Neural cell (in vitro differentiated cells): ENCODE results near the gene MED13. TPM values are rescaled to one million over a fixed set of nuclear protein-coding genes. Genes with fewer than 3 reads are reported as not detected.

Experiments
- H2AFZ ChIP-seq: fragments of 200-600, 300-800 bp; sonication (generic), shearing (Covaris generic); 2 replicates; pipeline ENCODE4 v1.6.0; 2014; ENCODE audit warnings: low read depth, mild to moderate bottlenecking, antibody characterized with exemption, low read length, moderate library complexity
- H3F3A ChIP-seq: fragments of 200-600 bp; shearing (Covaris generic); 2 replicates; pipeline ENCODE4 v1.6.1; 2016; ENCODE audit warnings: mild to moderate bottlenecking, moderate library complexity, mixed read lengths, antibody characterized with exemption, low read length; ENCODE audit not compliant: insufficient read depth, poor library complexity, severe bottlenecking
- H3K27ac ChIP-seq: fragments of 200-600, 300-800 bp; sonication (generic), shearing (Covaris generic); 2 replicates; pipeline ENCODE4 v1.5.1; 2014; ENCODE audit warnings: mild to moderate bottlenecking, low read length, moderate library complexity
- H3K27me3 ChIP-seq: fragments of 300-800, 200-600 bp; sonication (generic), shearing (Covaris generic); 2 replicates; pipeline ENCODE4 v1.6.0; 2014; ENCODE audit warnings: mild to moderate bottlenecking, low read depth, low read length, moderate library complexity; ENCODE audit not compliant: insufficient read depth
- H3K36me3 ChIP-seq: fragments of 300-800, 200-600 bp; sonication (generic), shearing (Covaris generic); 2 replicates; pipeline ENCODE4 v1.5.1; 2014; ENCODE audit warnings: mild to moderate bottlenecking, antibody characterized with exemption, low read length, moderate library complexity; ENCODE audit not compliant: insufficient read depth
- H3K4me2 ChIP-seq: fragments of 300-800, 200-600 bp; sonication (generic), shearing (Covaris generic); 2 replicates; pipeline ENCODE4 v1.6.0; 2014; ENCODE audit warnings: mild to moderate bottlenecking, low read length
- H3K4me3 ChIP-seq: fragments of 300-800, 200-600 bp; sonication (generic), shearing (Covaris generic); 2 replicates; pipeline ENCODE4 v1.5.1; 2014; ENCODE audit warnings: mild to moderate bottlenecking, low read length, moderate library complexity
- H3K79me2 ChIP-seq: fragments of 200-600 bp; shearing (Covaris generic); replicated peaks from 2 replicates; pipeline ENCODE4 v1.6.0; 2014; ENCODE audit warnings: mild to moderate bottlenecking, low read length, moderate library complexity; ENCODE audit not compliant: insufficient read depth
- H3K9ac ChIP-seq: fragments of 300-800, 200-600 bp; sonication (generic), shearing (Covaris generic); 2 replicates; pipeline ENCODE4 v1.6.1; 2016; ENCODE audit warnings: mild to moderate bottlenecking, low read length, mixed read lengths
- H3K9me2 ChIP-seq: fragments of 200-600 bp; shearing (Covaris generic); 2 replicates; pipeline ENCODE4 v1.6.1; 2016; ENCODE audit warnings: mild to moderate bottlenecking, low read length, mixed read lengths; ENCODE audit not compliant: insufficient read depth
- H3K9me3 ChIP-seq: fragments of 200-600, 300-800 bp; sonication (generic), shearing (Covaris generic); 2 replicates; pipeline ENCODE4 v1.6.1; 2016; ENCODE audit warnings: mild to moderate bottlenecking, mixed run types, low read length, moderate library complexity, mixed read lengths
- H4K20me1 ChIP-seq: fragments of 200-600 bp; shearing (Covaris generic); 2 replicates; pipeline ENCODE4 v1.6.1; 2016; ENCODE audit warnings: mild to moderate bottlenecking, mixed run types; ENCODE audit not compliant: insufficient read depth
- EP300 ChIP-seq: fragments of 450-650 bp; conservative IDR thresholded peaks from 2 replicates; pipeline ENCODE4 v1.6.1; 2014; ENCODE audit warnings: antibody characterized with exemption, mild to moderate bottlenecking, moderate library complexity; ENCODE audit not compliant: poor library complexity, severe bottlenecking
- EZH2 ChIP-seq: fragments of 200-600, 300-800 bp; shearing (Covaris generic), sonication (generic); IDR thresholded peaks from 2 replicates; pipeline ENCODE4 v1.6.1; 2014; ENCODE audit warnings: antibody characterized with exemption, low read length, borderline replicate concordance, mild to moderate bottlenecking; ENCODE audit not compliant: insufficient read depth, poor library complexity, severe bottlenecking
- MXI1 ChIP-seq: fragments of 450-650 bp; conservative IDR thresholded peaks from 2 replicates; pipeline ENCODE4 v1.6.1; 2014; ENCODE audit warnings: antibody characterized with exemption, mild to moderate bottlenecking; ENCODE audit not compliant: poor library complexity, severe bottlenecking
- POLR2AphosphoS5 ChIP-seq: IDR thresholded peaks from 2 replicates; pipeline ENCODE4 v1.6.1; 2012
- RAD21 ChIP-seq: fragments of 450-650 bp; conservative IDR thresholded peaks from 2 replicates; pipeline ENCODE4 v1.6.1; 2014; ENCODE audit warnings: antibody characterized with exemption, mild to moderate bottlenecking, moderate library complexity
- SMC3 ChIP-seq: fragments of 450-650 bp; conservative IDR thresholded peaks from 2 replicates; pipeline ENCODE4 v1.6.1; 2014; ENCODE audit warnings: antibody characterized with exemption, mild to moderate bottlenecking, moderate library complexity; ENCODE audit not compliant: poor library complexity
- TAF1 ChIP-seq: IDR thresholded peaks from 2 replicates; pipeline ENCODE4 v1.6.1; 2012; ENCODE audit warnings: low read depth
- polyA plus RNA-seq: library from polyadenylated mRNA; depleted of rRNA; stranded (reverse); fragments of >200 nt; gene quantifications from 2 replicates; pipeline ENCODE4 v1.2.3, GENCODE V29; 2014
- TF ChIP-seq, protein P1 (sequence below): fragments of 450-650 bp; IDR thresholded peaks from 2 replicates; pipeline ENCODE4 v1.5.1; 2014; ENCODE audit warnings: antibody characterized with exemption, mild to moderate bottlenecking, moderate library complexity; ENCODE audit not compliant: poor library complexity, severe bottlenecking
- TF ChIP-seq, protein P2 (sequence below): IDR thresholded peaks from 2 replicates; pipeline ENCODE4 v1.6.1; 2012; ENCODE audit warnings: borderline replicate concordance

Gene MED13
- polyA plus RNA-seq, 1 donor from 2014 or later: 22.6 TPM

DNA sequence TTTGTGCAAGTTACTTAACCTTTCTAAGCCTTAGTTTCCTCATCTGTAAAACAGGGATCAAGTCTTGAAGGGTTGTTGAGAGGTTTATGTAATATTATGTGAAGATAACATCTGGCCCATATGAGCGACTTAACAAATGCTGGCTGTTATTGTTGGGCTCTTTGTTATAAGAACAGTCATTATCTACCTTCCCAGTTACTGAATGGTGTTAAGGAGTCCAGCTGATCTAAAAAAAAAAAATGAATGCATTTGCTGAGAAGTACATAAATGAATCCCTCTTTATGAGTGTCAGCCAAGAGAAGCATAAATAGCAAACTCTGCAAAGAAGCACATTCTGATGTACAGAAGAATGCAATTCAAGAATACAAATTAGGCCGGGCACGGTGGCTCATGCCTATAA, 24.3 kb upstream of the MED13 start:
- TF ChIP-seq, protein P1, sequence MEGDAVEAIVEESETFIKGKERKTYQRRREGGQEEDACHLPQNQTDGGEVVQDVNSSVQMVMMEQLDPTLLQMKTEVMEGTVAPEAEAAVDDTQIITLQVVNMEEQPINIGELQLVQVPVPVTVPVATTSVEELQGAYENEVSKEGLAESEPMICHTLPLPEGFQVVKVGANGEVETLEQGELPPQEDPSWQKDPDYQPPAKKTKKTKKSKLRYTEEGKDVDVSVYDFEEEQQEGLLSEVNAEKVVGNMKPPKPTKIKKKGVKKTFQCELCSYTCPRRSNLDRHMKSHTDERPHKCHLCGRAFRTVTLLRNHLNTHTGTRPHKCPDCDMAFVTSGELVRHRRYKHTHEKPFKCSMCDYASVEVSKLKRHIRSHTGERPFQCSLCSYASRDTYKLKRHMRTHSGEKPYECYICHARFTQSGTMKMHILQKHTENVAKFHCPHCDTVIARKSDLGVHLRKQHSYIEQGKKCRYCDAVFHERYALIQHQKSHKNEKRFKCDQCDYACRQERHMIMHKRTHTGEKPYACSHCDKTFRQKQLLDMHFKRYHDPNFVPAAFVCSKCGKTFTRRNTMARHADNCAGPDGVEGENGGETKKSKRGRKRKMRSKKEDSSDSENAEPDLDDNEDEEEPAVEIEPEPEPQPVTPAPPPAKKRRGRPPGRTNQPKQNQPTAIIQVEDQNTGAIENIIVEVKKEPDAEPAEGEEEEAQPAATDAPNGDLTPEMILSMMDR: no peak
- TF ChIP-seq TAF1 (no peak), EP300 (no peak), EZH2 (no peak), MXI1 (no peak), RAD21 (no peak), POLR2AphosphoS5 (no peak)
- TF ChIP-seq, protein P2, sequence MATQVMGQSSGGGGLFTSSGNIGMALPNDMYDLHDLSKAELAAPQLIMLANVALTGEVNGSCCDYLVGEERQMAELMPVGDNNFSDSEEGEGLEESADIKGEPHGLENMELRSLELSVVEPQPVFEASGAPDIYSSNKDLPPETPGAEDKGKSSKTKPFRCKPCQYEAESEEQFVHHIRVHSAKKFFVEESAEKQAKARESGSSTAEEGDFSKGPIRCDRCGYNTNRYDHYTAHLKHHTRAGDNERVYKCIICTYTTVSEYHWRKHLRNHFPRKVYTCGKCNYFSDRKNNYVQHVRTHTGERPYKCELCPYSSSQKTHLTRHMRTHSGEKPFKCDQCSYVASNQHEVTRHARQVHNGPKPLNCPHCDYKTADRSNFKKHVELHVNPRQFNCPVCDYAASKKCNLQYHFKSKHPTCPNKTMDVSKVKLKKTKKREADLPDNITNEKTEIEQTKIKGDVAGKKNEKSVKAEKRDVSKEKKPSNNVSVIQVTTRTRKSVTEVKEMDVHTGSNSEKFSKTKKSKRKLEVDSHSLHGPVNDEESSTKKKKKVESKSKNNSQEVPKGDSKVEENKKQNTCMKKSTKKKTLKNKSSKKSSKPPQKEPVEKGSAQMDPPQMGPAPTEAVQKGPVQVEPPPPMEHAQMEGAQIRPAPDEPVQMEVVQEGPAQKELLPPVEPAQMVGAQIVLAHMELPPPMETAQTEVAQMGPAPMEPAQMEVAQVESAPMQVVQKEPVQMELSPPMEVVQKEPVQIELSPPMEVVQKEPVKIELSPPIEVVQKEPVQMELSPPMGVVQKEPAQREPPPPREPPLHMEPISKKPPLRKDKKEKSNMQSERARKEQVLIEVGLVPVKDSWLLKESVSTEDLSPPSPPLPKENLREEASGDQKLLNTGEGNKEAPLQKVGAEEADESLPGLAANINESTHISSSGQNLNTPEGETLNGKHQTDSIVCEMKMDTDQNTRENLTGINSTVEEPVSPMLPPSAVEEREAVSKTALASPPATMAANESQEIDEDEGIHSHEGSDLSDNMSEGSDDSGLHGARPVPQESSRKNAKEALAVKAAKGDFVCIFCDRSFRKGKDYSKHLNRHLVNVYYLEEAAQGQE: no peak

DNA sequence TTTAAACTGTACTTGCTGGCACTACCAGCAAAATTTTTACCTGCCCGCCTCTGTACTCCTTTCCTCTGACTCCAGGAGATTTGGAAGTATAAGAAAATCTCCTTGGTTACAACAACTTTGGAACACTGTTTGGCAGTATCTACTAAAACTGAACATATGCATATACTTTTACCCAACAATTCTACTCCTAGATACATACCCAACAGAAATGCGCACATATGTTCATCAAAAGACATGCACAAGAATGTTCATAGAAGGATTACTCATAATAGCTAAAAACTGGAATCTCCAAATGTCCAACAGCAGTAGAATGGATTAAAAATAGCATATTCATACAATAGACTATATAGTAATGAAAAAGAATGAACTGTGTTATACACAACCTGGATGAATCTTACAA, 21.7 kb upstream of the MED13 start:
- Histone ChIP-seq H2AFZ (no peak overlapping the region), H3K9ac (no peak overlapping the region), H3K4me2 (no peak overlapping the region), H3K9me3 (no peaks in the 10 kb centered on the region), H3K27me3 (no peaks in the 10 kb centered on the region), H3F3A (no peaks in the 10 kb centered on the region), H3K79me2 (no peaks in the 10 kb centered on the region), H3K27ac (no peak overlapping the region), H3K4me3 (no peak overlapping the region), H3K36me3 (no peaks in the 10 kb centered on the region), H3K9me2 (no peaks in the 10 kb centered on the region), H4K20me1 (no peaks in the 10 kb centered on the region)
- TF ChIP-seq, protein P2: no peak
- TF ChIP-seq EP300 (no peak), RAD21 (no peak), MXI1 (no peak), TAF1 (no peak), SMC3 (no peak), POLR2AphosphoS5 (no peak)
- TF ChIP-seq, protein P1: no peak

More for the DNA sequence above, 24.3 kb upstream of the MED13 start:
- Histone ChIP-seq H2AFZ (no peak overlapping the region), H3K9me2 (no peaks in the 10 kb centered on the region), H3K9me3 (no peaks in the 10 kb centered on the region), H3K27ac (no peak overlapping the region), H3K9ac (no peak overlapping the region), H3K4me2 (no peak overlapping the region), H4K20me1 (no peaks in the 10 kb centered on the region), H3K36me3 (no peaks in the 10 kb centered on the region), H3K79me2 (no peaks in the 10 kb centered on the region), H3F3A (no peaks in the 10 kb centered on the region), H3K4me3 (no peak overlapping the region), H3K27me3 (no peaks in the 10 kb centered on the region)
